ENCODE data around the gene PVALEF.

The PVALEF gene

GRCh38 chr17:81173052-81173761 lies 7.9 kb downstream of the PVALEF start:
- DNase-seq (ENCODE audit: low read depth in 1 of 2, low spot score in 1 of 2), result no peak
- TF ChIP-seq SPI1 (IDR thresholded peaks at IDR 0.05; ENCODE audit: borderline replicate concordance, low read depth), result no peak
- Histone ChIP-seq H3K27ac (replicated peaks) (no peak overlapping the region), H3K4me3 (replicated peaks; ENCODE audit: insufficient read depth, low read length) (no peak overlapping the region), H3K27me3 (ENCODE audit: insufficient read depth, poor library complexity, severe bottlenecking) (peaks cover 6% of the 10 kb centered on the region)

DNA sequence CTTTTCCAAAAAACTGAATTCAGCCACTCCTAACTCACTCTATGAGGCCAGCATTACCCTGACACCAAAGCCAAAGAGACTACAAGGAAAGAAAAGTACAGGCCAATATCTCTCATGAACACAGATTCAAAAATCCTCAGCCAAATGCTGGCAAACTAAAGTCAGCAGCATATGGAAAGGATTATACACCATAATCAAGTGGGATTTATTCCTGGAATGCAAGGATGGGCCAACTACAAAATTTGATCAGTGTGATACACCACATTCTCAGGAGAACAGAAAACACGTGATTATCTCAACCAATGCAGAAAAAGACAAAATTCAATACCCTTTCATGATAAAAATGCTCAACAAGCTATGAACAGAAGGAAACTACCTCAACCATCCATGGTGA lies 8.5 kb downstream of the PVALEF start:
- no peak overlapping the region for H3K4me3 ChIP-seq (replicated peaks; ENCODE audit: insufficient read depth, low read length)
- no peak overlapping the region for H3K27ac ChIP-seq (replicated peaks)
- H3K27me3 ChIP-seq (ENCODE audit: insufficient read depth, poor library complexity, severe bottlenecking), result peaks cover 2% of the 10 kb centered on the region
- TF ChIP-seq POLR2AphosphoS5 (IDR thresholded peaks at IDR 0.05; ENCODE audit: low read depth) (no peak), REST (IDR thresholded peaks at IDR 0.05; ENCODE audit: insufficient replicate concordance, low read depth) (no peak), SPI1 (IDR thresholded peaks at IDR 0.05; ENCODE audit: borderline replicate concordance, low read depth) (no peak), GABPA (IDR thresholded peaks at IDR 0.05; ENCODE audit: low read depth) (no peak)
- TF ChIP-seq, protein P1, sequence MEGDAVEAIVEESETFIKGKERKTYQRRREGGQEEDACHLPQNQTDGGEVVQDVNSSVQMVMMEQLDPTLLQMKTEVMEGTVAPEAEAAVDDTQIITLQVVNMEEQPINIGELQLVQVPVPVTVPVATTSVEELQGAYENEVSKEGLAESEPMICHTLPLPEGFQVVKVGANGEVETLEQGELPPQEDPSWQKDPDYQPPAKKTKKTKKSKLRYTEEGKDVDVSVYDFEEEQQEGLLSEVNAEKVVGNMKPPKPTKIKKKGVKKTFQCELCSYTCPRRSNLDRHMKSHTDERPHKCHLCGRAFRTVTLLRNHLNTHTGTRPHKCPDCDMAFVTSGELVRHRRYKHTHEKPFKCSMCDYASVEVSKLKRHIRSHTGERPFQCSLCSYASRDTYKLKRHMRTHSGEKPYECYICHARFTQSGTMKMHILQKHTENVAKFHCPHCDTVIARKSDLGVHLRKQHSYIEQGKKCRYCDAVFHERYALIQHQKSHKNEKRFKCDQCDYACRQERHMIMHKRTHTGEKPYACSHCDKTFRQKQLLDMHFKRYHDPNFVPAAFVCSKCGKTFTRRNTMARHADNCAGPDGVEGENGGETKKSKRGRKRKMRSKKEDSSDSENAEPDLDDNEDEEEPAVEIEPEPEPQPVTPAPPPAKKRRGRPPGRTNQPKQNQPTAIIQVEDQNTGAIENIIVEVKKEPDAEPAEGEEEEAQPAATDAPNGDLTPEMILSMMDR (IDR thresholded peaks at IDR 0.05; ENCODE audit: insufficient read depth, low read length), result no peak
- no peak for DNase-seq (ENCODE audit: low read depth in 1 of 2, low spot score in 1 of 2)

GRCh38 chr17:81176666-81177065 lies 11.4 kb downstream of the PVALEF start:
- H3K4me3 ChIP-seq (replicated peaks; ENCODE audit: insufficient read depth, low read length), result no peak overlapping the region
- H3K27ac ChIP-seq (replicated peaks), result no peak overlapping the region
- H3K27me3 ChIP-seq (ENCODE audit: insufficient read depth, poor library complexity, severe bottlenecking), result no peaks in the 10 kb centered on the region
- no peak for TF ChIP-seq SPI1 (IDR thresholded peaks at IDR 0.05; ENCODE audit: borderline replicate concordance, low read depth)
- no peak for TF ChIP-seq POLR2AphosphoS5 (IDR thresholded peaks at IDR 0.05; ENCODE audit: low read depth)
- TF ChIP-seq REST (IDR thresholded peaks at IDR 0.05; ENCODE audit: insufficient replicate concordance, low read depth), result no peak
- TF ChIP-seq, protein P1 (IDR thresholded peaks at IDR 0.05; ENCODE audit: insufficient read depth, low read length), result no peak
- no peak for TF ChIP-seq GABPA (IDR thresholded peaks at IDR 0.05; ENCODE audit: low read depth)
- no peak for DNase-seq (ENCODE audit: low read depth in 1 of 2, low spot score in 1 of 2)

- TF ChIP-seq GABPA (IDR thresholded peaks at IDR 0.05; ENCODE audit: low read depth) (no peak), POLR2AphosphoS5 (IDR thresholded peaks at IDR 0.05; ENCODE audit: low read depth) (no peak), SPI1 (IDR thresholded peaks at IDR 0.05; ENCODE audit: borderline replicate concordance, low read depth) (no peak), REST (IDR thresholded peaks at IDR 0.05; ENCODE audit: insufficient replicate concordance, low read depth) (no peak)
- TF ChIP-seq, protein P1 (IDR thresholded peaks at IDR 0.05; ENCODE audit: insufficient read depth, low read length), result no peak
- DNase-seq (ENCODE audit: low read depth in 1 of 2, low spot score in 1 of 2), result no peak
- H3K27me3 ChIP-seq (ENCODE audit: insufficient read depth, poor library complexity, severe bottlenecking), result no peaks in the 10 kb centered on the region
- H3K4me3 ChIP-seq (replicated peaks; ENCODE audit: insufficient read depth, low read length), result no peak overlapping the region
- no peak overlapping the region for H3K27ac ChIP-seq (replicated peaks)
Measured at GRCh38 chr17:81178136-81179091, 13.1 kb downstream of the PVALEF start.
